DMS79 treated with DMSO at 0.1 percent for 48 hours (cell line): ENCODE results near the gene CHN1.

Experiments used
- DNase-seq: peaks from one replicate; lab custom pipeline; 2025; lab: John Stamatoyannopoulos, UW

CHN1 gene

GRCh38 chr2:174971868-174972781 lies 33.1 kb downstream of the CHN1 start:
- peak; percentile 74 for DNase-seq

GRCh38 chr2:174970092-174970491 lies 35.1 kb downstream of the CHN1 start:
- DNase-seq: no peak

DNA sequence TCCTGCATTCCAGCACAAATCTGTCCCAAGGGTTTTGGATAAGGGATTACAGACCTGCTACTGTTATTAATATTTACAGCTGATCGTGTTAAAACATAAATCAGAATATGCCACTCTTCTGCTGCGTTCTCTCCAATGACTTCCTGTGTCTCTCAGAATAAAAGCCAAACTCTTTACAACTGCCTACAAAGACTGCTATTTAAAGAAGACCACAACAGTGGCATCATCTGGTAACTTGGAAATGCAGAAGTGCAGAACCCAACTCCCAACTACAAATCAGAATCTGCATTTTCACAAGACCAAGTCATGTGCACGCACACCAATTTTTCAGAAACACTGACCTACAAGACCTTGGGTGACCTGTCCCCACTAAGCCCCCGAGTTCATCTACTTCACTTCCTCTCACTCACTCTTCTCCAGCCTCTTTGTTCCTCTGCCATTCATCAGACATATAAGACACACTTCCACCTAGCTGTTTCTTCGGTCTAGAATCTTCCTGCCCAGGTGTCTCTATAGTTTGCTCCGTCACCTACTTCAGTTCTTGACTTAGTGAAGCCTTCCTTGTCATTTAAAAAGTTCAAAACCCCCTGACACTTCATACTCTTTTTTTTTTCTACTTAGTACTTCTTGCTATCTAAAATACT lies 36.0 kb downstream of the CHN1 start:
- DNase-seq: no peak

- no peak for DNase-seq
Measured at GRCh38 chr2:174967691-174968260, 37.4 kb downstream of the CHN1 start.

DNA sequence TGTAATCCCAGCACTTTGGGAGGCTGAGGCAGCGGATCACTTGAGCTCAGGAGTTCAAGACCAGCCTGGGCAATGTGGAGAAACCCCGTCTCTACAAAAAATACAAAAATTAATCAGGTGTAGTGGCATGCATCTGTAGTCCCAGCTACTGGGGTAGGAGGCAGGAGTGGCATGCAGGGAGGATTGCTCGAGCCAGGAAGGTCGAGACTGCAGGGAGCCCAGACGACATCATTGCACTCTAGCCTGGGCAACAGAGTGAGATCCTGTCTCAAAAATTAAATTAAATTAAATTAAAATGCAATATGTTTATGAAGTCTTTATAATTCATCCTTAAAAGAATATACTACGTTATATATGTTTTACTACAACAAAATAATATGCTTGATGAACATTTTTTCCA lies 38.1 kb downstream of the CHN1 start:
- DNase-seq: no peak

- peak; percentile 65 for DNase-seq
Measured at GRCh38 chr2:174965992-174966744, 39.0 kb downstream of the CHN1 start.

DNA sequence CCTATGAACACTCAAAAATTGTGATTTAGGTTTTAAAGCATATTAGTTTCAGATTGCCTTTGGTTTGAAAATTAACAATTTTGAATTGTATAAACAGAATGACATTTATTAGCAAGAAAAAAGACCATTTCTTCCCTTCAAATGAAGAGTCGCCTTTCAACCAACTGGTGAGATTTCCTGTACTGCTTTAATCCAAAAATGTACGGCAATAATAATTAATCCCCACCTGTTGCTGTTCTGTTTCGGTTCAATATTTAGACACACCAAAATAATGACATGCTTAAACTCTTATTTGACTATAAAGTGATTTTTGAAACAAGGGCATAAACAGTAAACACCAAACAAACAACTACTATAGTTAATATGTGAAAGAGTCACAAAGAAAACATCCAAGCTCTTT lies 39.6 kb downstream of the CHN1 start:
- DNase-seq: no peak

- no peak for DNase-seq
Measured at GRCh38 chr2:174964404-174964803, 40.8 kb downstream of the CHN1 start.

GRCh38 chr2:174963437-174964400 lies 41.5 kb downstream of the CHN1 start:
- no peak for DNase-seq

DNA sequence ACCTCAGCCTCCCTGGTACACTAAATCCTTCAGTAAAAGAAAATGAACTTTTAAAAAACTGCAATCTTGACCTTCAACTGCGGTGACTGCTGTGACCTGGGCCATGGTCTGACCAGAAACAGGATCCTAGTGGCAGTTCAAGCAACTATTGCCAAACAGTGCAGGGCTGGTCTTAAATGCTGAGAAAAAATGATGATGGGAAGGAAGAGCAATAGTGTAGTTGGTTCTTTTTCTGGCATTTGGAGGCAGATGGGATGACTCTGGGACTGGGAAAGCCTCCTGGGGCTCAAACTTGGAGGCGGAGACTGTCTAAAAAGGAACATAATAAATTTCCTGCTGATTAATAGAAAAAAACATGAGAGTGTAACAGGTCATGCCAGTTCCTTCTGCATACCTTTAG lies 45.4 kb downstream of the CHN1 start:
- no peak for DNase-seq

- DNase-seq: no peak
Measured at GRCh38 chr2:174957050-174957449, 48.1 kb downstream of the CHN1 start.

DNA sequence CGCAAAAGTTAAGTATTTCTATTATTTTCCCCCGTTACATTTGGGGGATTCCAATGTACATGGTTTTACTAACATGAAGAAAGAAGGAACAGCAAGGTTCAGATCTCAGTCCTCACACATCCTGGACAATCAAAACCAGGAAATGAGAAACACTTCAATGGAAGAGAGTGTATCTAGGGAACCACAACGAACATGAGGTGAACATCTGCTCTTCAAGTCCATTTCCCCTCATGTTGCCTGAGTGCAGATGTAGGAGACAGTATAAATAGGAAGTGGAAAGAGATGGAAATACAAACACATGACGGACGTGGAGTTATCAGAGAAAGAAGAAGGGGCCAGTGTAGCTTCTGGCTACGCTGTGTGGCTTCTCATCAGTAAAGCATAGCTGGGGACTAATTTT lies 52.6 kb downstream of the CHN1 start:
- DNase-seq: no peak

- peak; percentile 57 for DNase-seq
Measured at GRCh38 chr2:174951745-174952144, 53.4 kb downstream of the CHN1 start.

GRCh38 chr2:174949988-174950687 lies 55.0 kb downstream of the CHN1 start:
- DNase-seq: no peak

- no peak for DNase-seq
Measured at GRCh38 chr2:174945601-174946260, 59.5 kb downstream of the CHN1 start.

DNA sequence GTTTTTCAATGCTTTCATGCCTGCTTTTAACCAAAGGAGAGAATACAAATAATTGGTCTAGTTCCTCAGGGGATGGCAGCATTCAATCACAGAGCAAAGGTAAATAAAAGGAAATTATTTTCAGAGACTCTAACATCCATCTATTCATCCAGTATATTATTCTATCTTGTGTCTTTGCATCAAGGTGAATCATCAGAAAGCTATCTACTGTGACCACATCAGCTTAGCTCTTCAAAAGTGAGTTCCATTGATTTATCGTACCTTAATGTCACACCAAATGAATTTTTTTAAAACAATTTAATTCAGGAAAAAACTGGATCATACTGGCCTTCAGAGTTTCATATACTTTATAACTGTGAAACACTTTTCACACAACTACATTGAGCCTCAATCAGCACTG lies 66.1 kb downstream of the CHN1 start:
- DNase-seq: no peak

- no peak for DNase-seq
Measured at GRCh38 chr2:174931724-174932123, 73.5 kb downstream of the CHN1 start.

DNA sequence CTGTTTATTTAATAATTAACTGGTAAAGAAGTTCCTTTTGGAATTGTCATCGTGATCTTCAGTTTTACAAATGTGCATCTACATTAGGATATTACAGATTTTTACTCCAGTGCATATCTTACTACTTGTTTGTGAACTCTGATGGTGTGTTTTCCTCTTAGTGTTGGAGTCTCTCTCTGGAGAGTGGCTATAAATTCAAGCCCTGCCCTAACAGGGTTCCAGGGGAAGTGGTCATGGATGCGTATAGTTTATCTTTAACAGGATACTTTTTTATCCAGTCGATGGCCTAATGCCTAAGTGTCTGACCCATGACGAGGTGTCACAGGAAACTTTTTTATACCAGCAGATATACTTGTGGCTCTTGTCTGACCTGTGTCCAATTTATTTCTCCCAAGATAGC lies 75.4 kb downstream of the CHN1 start:
- no peak for DNase-seq

- no peak for DNase-seq
Measured at GRCh38 chr2:174925046-174925784, 80.0 kb downstream of the CHN1 start.
